ENCODE measurements around the gene TNKS1BP1. TPM values are rescaled to one million over a fixed set of nuclear protein-coding genes. Genes with fewer than 3 reads are reported as not detected.
A peak's percentile ranks its signal among the peaks of the same experiment; 100 is the strongest.
"Not testable (repeated sequence)": the region's sequence is repeated elsewhere in the genome, so short reads cannot be mapped to it uniquely, and the experiment has no call there.

Gene TNKS1BP1
- polyA plus RNA-seq, 12 donors: 84.0 to 149 (median 111) TPM; not detected in 1

- no peak for DNase-seq
Measured at GRCh38 chr11:57357856-57358255, 33.1 kb upstream of the TNKS1BP1 start.

GRCh38 chr11:57357310-57357709 lies 32.6 kb upstream of the TNKS1BP1 start:
- no peak for DNase-seq

- no peak for DNase-seq
Measured at GRCh38 chr11:57356268-57356667, 31.5 kb upstream of the TNKS1BP1 start.

- DNase-seq: no peak
Measured at GRCh38 chr11:57354699-57355098, 29.9 kb upstream of the TNKS1BP1 start.

GRCh38 chr11:57353852-57354251 lies 29.1 kb upstream of the TNKS1BP1 start:
- DNase-seq: no peak

GRCh38 chr11:57353446-57353845 lies 28.7 kb upstream of the TNKS1BP1 start:
- DNase-seq: no peak

- no peak for DNase-seq
Measured at GRCh38 chr11:57353036-57353435, 28.3 kb upstream of the TNKS1BP1 start.

- peak; percentile 66 for DNase-seq
Measured at GRCh38 chr11:57349491-57350274, 24.9 kb upstream of the TNKS1BP1 start.

GRCh38 chr11:57348636-57349313 lies 24.0 kb upstream of the TNKS1BP1 start:
- no peak for DNase-seq

GRCh38 chr11:57348052-57348451 lies 23.3 kb upstream of the TNKS1BP1 start:
- DNase-seq: no peak

GRCh38 chr11:57347336-57347735 lies 22.6 kb upstream of the TNKS1BP1 start:
- no peak for DNase-seq

- no peak for DNase-seq
Measured at GRCh38 chr11:57345555-57346211, 20.9 kb upstream of the TNKS1BP1 start.

- DNase-seq: no peak
Measured at GRCh38 chr11:57344826-57345225, 20.1 kb upstream of the TNKS1BP1 start.

GRCh38 chr11:57343825-57344224 lies 19.1 kb upstream of the TNKS1BP1 start:
- DNase-seq: no peak

GRCh38 chr11:57342702-57343101 lies 17.9 kb upstream of the TNKS1BP1 start:
- no peak for DNase-seq

- no peak for DNase-seq
Measured at GRCh38 chr11:57341250-57341808, 16.6 kb upstream of the TNKS1BP1 start.

- no peak for DNase-seq
Measured at GRCh38 chr11:57340039-57340615, 15.4 kb upstream of the TNKS1BP1 start.

- no peak for DNase-seq
Measured at GRCh38 chr11:57339328-57339727, 14.6 kb upstream of the TNKS1BP1 start.

GRCh38 chr11:57338142-57338541 lies 13.4 kb upstream of the TNKS1BP1 start, which contains the start of gene P2RX3:
Gene P2RX3, plus strand, starts transcription at chr11:57338352. Its CDS starts 199 bp downstream, at chr11:57338551.
- DNase-seq: no peak

GRCh38 chr11:57336856-57337255 lies 12.1 kb upstream of the TNKS1BP1 start:
- not testable (repeated sequence) for DNase-seq

- DNase-seq: no peak
Measured at GRCh38 chr11:57336111-57336666, 11.4 kb upstream of the TNKS1BP1 start.
